GM23338 (cell line): ENCODE results near the gene CD47. TPM values are rescaled to one million over a fixed set of nuclear protein-coding genes. Genes with fewer than 3 reads are reported as not detected.

Source experiments
- ATAC-seq: fragments of 200-7000 bp; cut with Tn5 transposase; 3 replicates; pipeline ENCODE4 v1.9.1; 2020
- DNase-seq: peaks from one replicate; pipeline ENCODE4 v3.0.0-alpha.2; 2015; ENCODE audit warnings: low spot score
- H2AFZ ChIP-seq: fragments of 200-600 bp; sonication (generic); 2 replicates; pipeline ENCODE4 v1.8.0; 2016; ENCODE audit warnings: antibody characterized with exemption, mild to moderate bottlenecking, moderate library complexity
- H3F3A ChIP-seq: fragments of 200-600 bp; sonication (generic); replicated peaks from 2 replicates; pipeline ENCODE4 v1.8.0; 2017; ENCODE audit warnings: antibody characterized with exemption, mixed run types, low read depth
- H3K27ac ChIP-seq: fragments of 200-600 bp; sonication (generic); 2 replicates; pipeline ENCODE4 v1.6.1; 2016; ENCODE audit warnings: low read depth
- H3K27me3 ChIP-seq: fragments of 200-600 bp; sonication (generic); 2 replicates; pipeline ENCODE4 v1.8.0; 2016; ENCODE audit warnings: mild to moderate bottlenecking, mixed run types, moderate library complexity; ENCODE audit not compliant: insufficient read depth
- H3K36me3 ChIP-seq: fragments of 200-600 bp; sonication (generic); 2 replicates; pipeline ENCODE4 v1.8.0; 2016; ENCODE audit warnings: mild to moderate bottlenecking; ENCODE audit not compliant: insufficient read depth
- H3K4me1 ChIP-seq: fragments of 200-600 bp; sonication (generic); 2 replicates; pipeline ENCODE4 v1.8.0; 2016; ENCODE audit warnings: mild to moderate bottlenecking, moderate library complexity; ENCODE audit not compliant: insufficient read depth
- H3K4me2 ChIP-seq: fragments of 200-600 bp; sonication (generic); 2 replicates; pipeline ENCODE4 v1.7.1; 2017; ENCODE audit warnings: mixed run types
- H3K4me3 ChIP-seq: fragments of 200-600 bp; sonication (generic); 2 replicates; pipeline ENCODE4 v1.6.1; 2016; ENCODE audit warnings: mixed run types
- H3K79me2 ChIP-seq: fragments of 200-600 bp; sonication (generic); replicated peaks from 2 replicates; pipeline ENCODE4 v1.8.0; 2017; ENCODE audit warnings: mild to moderate bottlenecking; ENCODE audit not compliant: insufficient read depth
- H3K9me2 ChIP-seq: fragments of 200-600 bp; sonication (generic); 2 replicates; pipeline ENCODE4 v1.8.0; 2017; ENCODE audit not compliant: insufficient read depth
- H4K20me1 ChIP-seq: fragments of 200-600 bp; sonication (generic); replicated peaks from 2 replicates; pipeline ENCODE4 v1.8.0; 2017; ENCODE audit warnings: mild to moderate bottlenecking; ENCODE audit not compliant: insufficient read depth
- H3K27ac Mint-ChIP-seq: 2 replicates; pipeline ENCODE4 v1.8.0; 2020; ENCODE audit warnings: inconsistent platforms, mild to moderate bottlenecking, moderate library complexity, mixed read lengths
- H3K27me3 Mint-ChIP-seq: 3 replicates; pipeline ENCODE4 v1.8.0; 2022; ENCODE audit warnings: low read depth, mild to moderate bottlenecking, moderate library complexity, mixed read lengths, inconsistent platforms; ENCODE audit not compliant: insufficient read depth, poor library complexity
- H3K36me3 Mint-ChIP-seq: 3 replicates; pipeline ENCODE4 v1.8.0; 2021; ENCODE audit warnings: low read depth, mild to moderate bottlenecking, inconsistent platforms, moderate library complexity, mixed read lengths
- H3K4me1 Mint-ChIP-seq: 3 replicates; pipeline ENCODE4 v1.8.0; 2020; ENCODE audit warnings: mild to moderate bottlenecking, inconsistent platforms, mixed read lengths
- H3K4me3 Mint-ChIP-seq: 3 replicates; pipeline ENCODE4 v1.8.0; 2021; ENCODE audit warnings: moderate library complexity, mild to moderate bottlenecking, inconsistent platforms, mixed read lengths
- H3K9me3 Mint-ChIP-seq: 3 replicates; pipeline ENCODE4 v1.8.0; 2020; ENCODE audit warnings: moderate library complexity, mild to moderate bottlenecking, inconsistent platforms, mixed read lengths
- CREB1 ChIP-seq: fragments of 250-450 bp; sonication (Bioruptor Pico); IDR thresholded peaks from 2 replicates; pipeline ENCODE4 v1.5.0; 2020; ENCODE audit warnings: low read depth, mild to moderate bottlenecking, moderate library complexity
- EZH2 ChIP-seq: fragments of 200-600 bp; sonication (generic); IDR thresholded peaks from one replicate; pipeline ENCODE4 v1.8.0; 2017; ENCODE audit warnings: antibody characterized with exemption, mild to moderate bottlenecking, low read depth; ENCODE audit not compliant: unreplicated experiment
- ZNF114 ChIP-seq: fragments of 250-450 bp; sonication (Bioruptor Pico); IDR thresholded peaks from 2 replicates; pipeline ENCODE4 v1.5.0; 2020; ENCODE audit warnings: mild to moderate bottlenecking, moderate library complexity
- polyA plus RNA-seq: library from polyadenylated mRNA; unstranded; fragments of >200 nt; fragmentation: Nextera tagmentation; extraction: Ambion mirVana; gene quantifications from 2 replicates; pipeline ENCODE4 v1.2.1, GENCODE V29; 2016
- total RNA-seq: library from RNA; depleted of rRNA; stranded (reverse); fragments of >200 nt; shearing (Covaris generic); gene quantifications from 2 replicates; pipeline ENCODE4 v1.2.3, GENCODE V29; 2014
- TF ChIP-seq, protein P1 (sequence below), 2 experiments: fragments of 200-600 bp in 1 of 2; sonication (generic) in 1 of 2; conservative IDR thresholded peaks; 2 replicates each; pipeline versions ENCODE4 v1.5.1 to v1.6.1; 2016 to 2017; ENCODE audit warnings: antibody characterized with exemption in 2 of 2, low read depth in 2 of 2, mild to moderate bottlenecking in 2 of 2, moderate library complexity in 1 of 2
- TF ChIP-seq, protein P2 (sequence below): fragments of 250-450 bp; sonication (Bioruptor Pico); IDR thresholded peaks from 2 replicates; pipeline ENCODE4 v1.5.0; 2020; ENCODE audit warnings: mild to moderate bottlenecking, moderate library complexity

Gene CD47
- total and polyA plus RNA-seq, 2 experiments from 2014 or later: 22.1 to 26.9 TPM

DNA sequence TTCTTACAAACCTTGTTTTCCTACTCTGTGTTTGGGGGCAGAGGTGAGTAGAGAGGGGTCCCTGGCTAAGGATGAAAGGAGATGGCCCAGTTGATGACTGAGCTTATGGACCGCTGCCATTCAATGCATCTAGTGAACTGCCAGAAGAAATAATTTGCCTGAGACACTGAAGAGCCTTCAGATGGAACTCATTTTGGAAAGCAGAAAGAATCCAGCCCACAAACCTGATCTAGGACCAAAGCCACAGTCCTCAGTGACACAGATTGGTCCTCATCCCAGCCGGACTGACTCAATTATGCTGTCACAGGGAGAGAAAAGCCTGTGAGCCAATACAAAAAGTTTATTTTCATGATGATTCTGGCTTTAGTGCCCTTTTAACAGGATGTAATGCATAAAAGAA lies 82.7 kb downstream of the CD47 start:
- Mint-ChIP-seq H3K27ac (no peak overlapping the region), H3K4me1 (no peaks in the 10 kb centered on the region; the same call in 2 of the 3 replicates)
- DNase-seq: no peak

More for the DNA sequence above, 82.7 kb downstream of the CD47 start:
- no peak overlapping the region for H3K4me2 ChIP-seq
- H3K4me1 ChIP-seq: no peaks in the 10 kb centered on the region
- no peaks in the 10 kb centered on the region for H3F3A ChIP-seq
- H2AFZ ChIP-seq: no peak overlapping the region
- H3K4me3 ChIP-seq: no peak overlapping the region
- no peak overlapping the region for H3K27ac ChIP-seq
- Mint-ChIP-seq H3K9me3 (no peaks in the 10 kb centered on the region), H3K27me3 (peaks cover 2% of the 10 kb centered on the region), H3K4me3 (no peak overlapping the region), H3K36me3 (no peaks in the 10 kb centered on the region)
- no peaks in the 10 kb centered on the region for H3K27me3 ChIP-seq
- TF ChIP-seq CREB1 (CRISPR knock-in tag): no peak
- TF ChIP-seq, protein P1, sequence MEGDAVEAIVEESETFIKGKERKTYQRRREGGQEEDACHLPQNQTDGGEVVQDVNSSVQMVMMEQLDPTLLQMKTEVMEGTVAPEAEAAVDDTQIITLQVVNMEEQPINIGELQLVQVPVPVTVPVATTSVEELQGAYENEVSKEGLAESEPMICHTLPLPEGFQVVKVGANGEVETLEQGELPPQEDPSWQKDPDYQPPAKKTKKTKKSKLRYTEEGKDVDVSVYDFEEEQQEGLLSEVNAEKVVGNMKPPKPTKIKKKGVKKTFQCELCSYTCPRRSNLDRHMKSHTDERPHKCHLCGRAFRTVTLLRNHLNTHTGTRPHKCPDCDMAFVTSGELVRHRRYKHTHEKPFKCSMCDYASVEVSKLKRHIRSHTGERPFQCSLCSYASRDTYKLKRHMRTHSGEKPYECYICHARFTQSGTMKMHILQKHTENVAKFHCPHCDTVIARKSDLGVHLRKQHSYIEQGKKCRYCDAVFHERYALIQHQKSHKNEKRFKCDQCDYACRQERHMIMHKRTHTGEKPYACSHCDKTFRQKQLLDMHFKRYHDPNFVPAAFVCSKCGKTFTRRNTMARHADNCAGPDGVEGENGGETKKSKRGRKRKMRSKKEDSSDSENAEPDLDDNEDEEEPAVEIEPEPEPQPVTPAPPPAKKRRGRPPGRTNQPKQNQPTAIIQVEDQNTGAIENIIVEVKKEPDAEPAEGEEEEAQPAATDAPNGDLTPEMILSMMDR (conservative IDR thresholded peaks at IDR 0.05; ENCODE audit: low read depth in 2 of 2): no peak
- no peak for TF ChIP-seq ZNF114
- TF ChIP-seq, protein P2, sequence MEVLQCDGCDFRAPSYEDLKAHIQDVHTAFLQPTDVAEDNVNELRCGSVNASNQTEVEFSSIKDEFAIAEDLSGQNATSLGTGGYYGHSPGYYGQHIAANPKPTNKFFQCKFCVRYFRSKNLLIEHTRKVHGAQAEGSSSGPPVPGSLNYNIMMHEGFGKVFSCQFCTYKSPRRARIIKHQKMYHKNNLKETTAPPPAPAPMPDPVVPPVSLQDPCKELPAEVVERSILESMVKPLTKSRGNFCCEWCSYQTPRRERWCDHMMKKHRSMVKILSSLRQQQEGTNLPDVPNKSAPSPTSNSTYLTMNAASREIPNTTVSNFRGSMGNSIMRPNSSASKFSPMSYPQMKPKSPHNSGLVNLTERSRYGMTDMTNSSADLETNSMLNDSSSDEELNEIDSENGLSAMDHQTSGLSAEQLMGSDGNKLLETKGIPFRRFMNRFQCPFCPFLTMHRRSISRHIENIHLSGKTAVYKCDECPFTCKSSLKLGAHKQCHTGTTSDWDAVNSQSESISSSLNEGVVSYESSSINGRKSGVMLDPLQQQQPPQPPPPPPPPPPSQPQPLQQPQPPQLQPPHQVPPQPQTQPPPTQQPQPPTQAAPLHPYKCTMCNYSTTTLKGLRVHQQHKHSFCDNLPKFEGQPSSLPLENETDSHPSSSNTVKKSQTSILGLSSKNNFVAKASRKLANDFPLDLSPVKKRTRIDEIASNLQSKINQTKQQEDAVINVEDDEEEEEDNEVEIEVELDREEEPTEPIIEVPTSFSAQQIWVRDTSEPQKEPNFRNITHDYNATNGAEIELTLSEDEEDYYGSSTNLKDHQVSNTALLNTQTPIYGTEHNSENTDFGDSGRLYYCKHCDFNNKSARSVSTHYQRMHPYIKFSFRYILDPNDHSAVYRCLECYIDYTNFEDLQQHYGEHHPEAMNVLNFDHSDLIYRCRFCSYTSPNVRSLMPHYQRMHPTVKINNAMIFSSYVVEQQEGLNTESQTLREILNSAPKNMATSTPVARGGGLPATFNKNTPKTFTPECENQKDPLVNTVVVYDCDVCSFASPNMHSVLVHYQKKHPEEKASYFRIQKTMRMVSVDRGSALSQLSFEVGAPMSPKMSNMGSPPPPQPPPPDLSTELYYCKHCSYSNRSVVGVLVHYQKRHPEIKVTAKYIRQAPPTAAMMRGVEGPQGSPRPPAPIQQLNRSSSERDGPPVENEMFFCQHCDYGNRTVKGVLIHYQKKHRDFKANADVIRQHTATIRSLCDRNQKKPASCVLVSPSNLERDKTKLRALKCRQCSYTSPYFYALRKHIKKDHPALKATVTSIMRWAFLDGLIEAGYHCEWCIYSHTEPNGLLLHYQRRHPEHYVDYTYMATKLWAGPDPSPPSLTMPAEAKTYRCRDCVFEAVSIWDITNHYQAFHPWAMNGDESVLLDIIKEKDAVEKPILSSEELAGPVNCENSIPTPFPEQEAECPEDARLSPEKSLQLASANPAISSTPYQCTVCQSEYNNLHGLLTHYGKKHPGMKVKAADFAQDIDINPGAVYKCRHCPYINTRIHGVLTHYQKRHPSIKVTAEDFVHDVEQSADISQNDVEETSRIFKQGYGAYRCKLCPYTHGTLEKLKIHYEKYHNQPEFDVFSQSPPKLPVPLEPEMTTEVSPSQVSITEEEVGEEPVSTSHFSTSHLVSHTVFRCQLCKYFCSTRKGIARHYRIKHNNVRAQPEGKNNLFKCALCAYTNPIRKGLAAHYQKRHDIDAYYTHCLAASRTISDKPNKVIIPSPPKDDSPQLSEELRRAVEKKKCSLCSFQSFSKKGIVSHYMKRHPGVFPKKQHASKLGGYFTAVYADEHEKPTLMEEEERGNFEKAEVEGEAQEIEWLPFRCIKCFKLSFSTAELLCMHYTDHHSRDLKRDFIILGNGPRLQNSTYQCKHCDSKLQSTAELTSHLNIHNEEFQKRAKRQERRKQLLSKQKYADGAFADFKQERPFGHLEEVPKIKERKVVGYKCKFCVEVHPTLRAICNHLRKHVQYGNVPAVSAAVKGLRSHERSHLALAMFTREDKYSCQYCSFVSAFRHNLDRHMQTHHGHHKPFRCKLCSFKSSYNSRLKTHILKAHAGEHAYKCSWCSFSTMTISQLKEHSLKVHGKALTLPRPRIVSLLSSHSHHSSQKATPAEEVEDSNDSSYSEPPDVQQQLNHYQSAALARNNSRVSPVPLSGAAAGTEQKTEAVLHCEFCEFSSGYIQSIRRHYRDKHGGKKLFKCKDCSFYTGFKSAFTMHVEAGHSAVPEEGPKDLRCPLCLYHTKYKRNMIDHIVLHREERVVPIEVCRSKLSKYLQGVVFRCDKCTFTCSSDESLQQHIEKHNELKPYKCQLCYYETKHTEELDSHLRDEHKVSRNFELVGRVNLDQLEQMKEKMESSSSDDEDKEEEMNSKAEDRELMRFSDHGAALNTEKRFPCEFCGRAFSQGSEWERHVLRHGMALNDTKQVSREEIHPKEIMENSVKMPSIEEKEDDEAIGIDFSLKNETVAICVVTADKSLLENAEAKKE (CRISPR knock-in tag): no peak
- no peak for TF ChIP-seq EZH2
- no peak for ATAC-seq
- H3K36me3 ChIP-seq: no peaks in the 10 kb centered on the region
- no peaks in the 10 kb centered on the region for H3K79me2 ChIP-seq
- no peaks in the 10 kb centered on the region for H4K20me1 ChIP-seq
- no peaks in the 10 kb centered on the region for H3K9me2 ChIP-seq
